ENCODE measurements around the gene RAPGEFL1. TPM values are rescaled to one million over a fixed set of nuclear protein-coding genes. Genes with fewer than 3 reads are reported as not detected.
A peak's percentile ranks its signal among the peaks of the same experiment; 100 is the strongest.

Gene RAPGEFL1
- total and polyA plus RNA-seq, 2 of the 8 experiments (the other 6 are each of a cell fraction or from before 2014, with no cell fraction given): 20.0 to 20.2 TPM

DNA sequence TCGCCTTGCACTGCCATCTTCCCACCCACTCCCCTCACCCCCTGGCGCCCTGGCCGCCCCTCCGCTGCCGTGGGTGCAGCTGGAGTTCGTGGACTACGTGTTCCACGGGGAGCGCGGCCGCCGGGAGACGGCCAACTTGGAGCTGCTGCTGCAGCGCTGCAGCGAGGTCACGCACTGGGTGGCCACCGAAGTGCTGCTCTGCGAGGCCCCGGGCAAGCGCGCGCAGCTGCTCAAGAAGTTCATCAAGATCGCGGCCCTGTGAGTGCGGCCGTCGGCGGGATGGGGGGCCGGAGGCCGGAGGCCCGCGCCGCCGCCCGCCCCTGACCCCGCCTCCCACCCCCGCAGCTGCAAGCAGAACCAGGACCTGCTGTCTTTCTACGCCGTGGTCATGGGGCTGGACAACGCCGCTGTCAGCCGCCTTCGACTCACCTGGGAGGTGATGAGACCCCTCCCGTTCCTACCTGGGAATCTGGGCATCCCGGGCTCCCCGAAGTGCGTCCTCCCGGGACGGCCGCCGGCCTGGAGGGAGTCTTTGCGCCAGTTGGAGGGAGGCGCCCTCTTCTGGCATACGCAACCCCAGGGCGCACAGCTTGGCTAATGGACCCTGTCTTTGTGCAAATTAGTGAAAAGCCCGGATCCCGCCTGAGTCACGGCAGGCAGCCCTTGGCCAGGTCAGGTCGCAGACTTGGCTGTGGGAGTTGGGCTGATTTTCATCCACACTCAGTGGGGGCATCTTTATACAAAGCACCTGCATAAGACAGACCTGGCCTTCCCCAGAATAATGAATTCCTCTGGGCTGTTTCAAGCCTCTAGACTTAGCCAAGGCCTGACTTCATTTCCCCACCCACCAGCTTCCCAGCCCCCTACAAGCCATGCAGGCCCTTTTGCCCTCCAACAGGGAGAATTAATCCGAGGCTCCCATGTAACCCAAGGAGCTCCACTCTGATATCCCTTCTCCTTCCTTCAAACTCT lies 14.3 kb downstream of the RAPGEFL1 start (continued):
- TF ChIP-seq JUND (IDR thresholded peaks at IDR 0.05; ENCODE audit: low read length) (no peak), SUZ12 (IDR thresholded peaks at IDR 0.05; ENCODE audit: low read length) (no peak), YY1 (IDR thresholded peaks at IDR 0.05; ENCODE audit: low read depth, low read length) (no peak)
- TF ChIP-seq, protein P1, sequence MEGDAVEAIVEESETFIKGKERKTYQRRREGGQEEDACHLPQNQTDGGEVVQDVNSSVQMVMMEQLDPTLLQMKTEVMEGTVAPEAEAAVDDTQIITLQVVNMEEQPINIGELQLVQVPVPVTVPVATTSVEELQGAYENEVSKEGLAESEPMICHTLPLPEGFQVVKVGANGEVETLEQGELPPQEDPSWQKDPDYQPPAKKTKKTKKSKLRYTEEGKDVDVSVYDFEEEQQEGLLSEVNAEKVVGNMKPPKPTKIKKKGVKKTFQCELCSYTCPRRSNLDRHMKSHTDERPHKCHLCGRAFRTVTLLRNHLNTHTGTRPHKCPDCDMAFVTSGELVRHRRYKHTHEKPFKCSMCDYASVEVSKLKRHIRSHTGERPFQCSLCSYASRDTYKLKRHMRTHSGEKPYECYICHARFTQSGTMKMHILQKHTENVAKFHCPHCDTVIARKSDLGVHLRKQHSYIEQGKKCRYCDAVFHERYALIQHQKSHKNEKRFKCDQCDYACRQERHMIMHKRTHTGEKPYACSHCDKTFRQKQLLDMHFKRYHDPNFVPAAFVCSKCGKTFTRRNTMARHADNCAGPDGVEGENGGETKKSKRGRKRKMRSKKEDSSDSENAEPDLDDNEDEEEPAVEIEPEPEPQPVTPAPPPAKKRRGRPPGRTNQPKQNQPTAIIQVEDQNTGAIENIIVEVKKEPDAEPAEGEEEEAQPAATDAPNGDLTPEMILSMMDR (IDR thresholded peaks at IDR 0.05; ENCODE audit: control extremely low read depth in 1 of 3, insufficient read depth in 1 of 3, low read depth in 1 of 3, low read length in 3 of 3): peak; percentile 58 to 73 (median 71)

Measured in H1 (cell line).